ENCODE data around the gene MAML2. TPM values are rescaled to one million over a fixed set of nuclear protein-coding genes. Genes with fewer than 3 reads are reported as not detected.

MAML2 gene
- total and polyA plus RNA-seq, 7 donors: 2.8 to 20.7 (median 11.8) TPM

DNA sequence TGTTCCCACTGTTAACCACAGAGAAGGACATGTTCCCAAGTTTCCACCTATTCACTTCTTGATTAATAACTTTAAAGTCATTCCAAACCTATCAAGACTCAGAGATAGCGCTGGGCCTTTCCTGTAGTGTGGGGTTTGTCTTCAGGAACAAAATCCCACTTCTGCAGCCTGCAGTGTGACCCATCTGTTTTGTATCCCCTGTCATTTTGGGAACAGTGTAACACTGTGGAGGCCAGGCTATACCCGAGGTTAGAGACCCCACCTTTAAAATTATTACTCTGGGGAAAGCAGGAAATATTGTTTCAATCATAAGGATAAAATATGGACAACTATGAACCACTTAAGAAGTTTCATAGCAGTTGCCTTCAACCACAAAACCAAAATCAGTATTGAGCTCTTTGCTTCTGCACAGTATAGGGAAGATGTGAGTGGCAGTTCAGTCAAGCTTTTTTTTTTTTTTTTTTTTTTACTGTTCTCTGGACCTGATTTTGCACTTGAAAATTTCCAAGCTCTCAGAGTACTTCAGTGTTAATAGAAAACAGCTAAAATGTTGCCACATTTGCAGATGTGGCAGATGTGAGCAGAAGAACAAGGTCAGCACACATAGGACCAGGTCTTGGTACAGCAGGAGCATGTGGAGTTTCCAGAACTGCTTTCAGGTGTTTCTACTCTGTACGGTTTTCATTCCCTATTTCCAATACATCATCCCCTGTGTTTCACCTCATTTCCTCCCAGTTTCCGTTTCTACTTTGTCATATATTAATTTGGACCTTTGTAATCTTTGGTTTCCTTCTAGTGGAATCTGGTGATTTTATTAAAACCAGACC lies 121.5 kb downstream of the MAML2 start:
- WGBS, 2 donors: 59 to 67% methylated on average over 4 of the region's 4 CpGs

DNA sequence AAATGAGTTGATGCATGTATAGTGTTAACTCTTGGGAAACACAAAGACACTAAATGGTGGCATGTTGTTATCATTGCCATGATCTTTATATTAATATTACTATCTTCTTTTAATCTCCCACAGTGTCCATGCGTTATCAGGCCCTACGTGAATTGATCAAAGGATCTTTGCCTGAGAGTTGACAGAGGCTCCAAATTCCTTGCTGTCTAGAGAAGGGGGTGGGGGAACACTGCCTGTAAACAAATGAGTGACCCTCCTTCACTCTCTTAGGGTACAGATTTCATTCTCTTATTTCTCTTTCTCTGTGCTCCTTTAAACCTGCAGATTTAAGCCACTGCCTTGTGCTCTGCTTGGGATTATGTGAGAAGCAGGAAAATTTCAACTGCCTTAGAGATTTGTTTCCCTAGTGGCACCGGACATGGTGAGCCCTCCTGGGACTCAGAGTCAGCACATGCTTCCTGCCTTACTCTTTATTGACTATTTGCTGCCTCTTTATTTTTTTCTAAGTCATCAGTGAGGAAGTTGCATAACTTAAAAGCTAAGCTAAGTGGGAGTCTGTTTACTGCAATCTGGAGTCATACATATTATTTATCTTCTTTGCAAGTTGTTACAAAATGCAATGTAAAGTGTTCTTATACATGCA lies 122.9 kb downstream of the MAML2 start:
- DNase-seq: no peak
- Histone ChIP-seq H3K4me3 (no peak overlapping the region), H3K27ac (peak overlapping the region in 1 of 4 donors; percentile 32), H3K4me1 (peaks cover 0 to 28% (median 17%) of the 10 kb centered on the region in 4 donors), H3K27me3 (no peaks in the 10 kb centered on the region), H3K36me3 (no peaks in the 10 kb centered on the region), H3K9me3 (no peaks in the 10 kb centered on the region)
- 58 to 76% methylated on average over 3 of the region's 3 CpGs for WGBS, 2 donors
- intact Hi-C loops (cut with DNase I): no loop called here
- TF ChIP-seq POLR2A (IDR thresholded peaks at IDR 0.05) (no peak), EP300 (IDR thresholded peaks at IDR 0.05) (no peak), POLR2AphosphoS5 (IDR thresholded peaks at IDR 0.05) (no peak)
- TF ChIP-seq, protein P1, sequence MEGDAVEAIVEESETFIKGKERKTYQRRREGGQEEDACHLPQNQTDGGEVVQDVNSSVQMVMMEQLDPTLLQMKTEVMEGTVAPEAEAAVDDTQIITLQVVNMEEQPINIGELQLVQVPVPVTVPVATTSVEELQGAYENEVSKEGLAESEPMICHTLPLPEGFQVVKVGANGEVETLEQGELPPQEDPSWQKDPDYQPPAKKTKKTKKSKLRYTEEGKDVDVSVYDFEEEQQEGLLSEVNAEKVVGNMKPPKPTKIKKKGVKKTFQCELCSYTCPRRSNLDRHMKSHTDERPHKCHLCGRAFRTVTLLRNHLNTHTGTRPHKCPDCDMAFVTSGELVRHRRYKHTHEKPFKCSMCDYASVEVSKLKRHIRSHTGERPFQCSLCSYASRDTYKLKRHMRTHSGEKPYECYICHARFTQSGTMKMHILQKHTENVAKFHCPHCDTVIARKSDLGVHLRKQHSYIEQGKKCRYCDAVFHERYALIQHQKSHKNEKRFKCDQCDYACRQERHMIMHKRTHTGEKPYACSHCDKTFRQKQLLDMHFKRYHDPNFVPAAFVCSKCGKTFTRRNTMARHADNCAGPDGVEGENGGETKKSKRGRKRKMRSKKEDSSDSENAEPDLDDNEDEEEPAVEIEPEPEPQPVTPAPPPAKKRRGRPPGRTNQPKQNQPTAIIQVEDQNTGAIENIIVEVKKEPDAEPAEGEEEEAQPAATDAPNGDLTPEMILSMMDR (IDR thresholded peaks at IDR 0.05): no peak

More for the DNA sequence above, 121.5 kb downstream of the MAML2 start:
- DNase-seq: no peak
- Histone ChIP-seq H3K27me3 (no peaks in the 10 kb centered on the region), H3K27ac (peak overlapping the region in 1 of 4 donors; percentile 32), H3K36me3 (no peaks in the 10 kb centered on the region), H3K4me3 (no peak overlapping the region), H3K4me1 (peaks cover 0 to 16% (median 11%) of the 10 kb centered on the region in 4 donors), H3K9me3 (no peaks in the 10 kb centered on the region)
- no peak for TF ChIP-seq POLR2A (IDR thresholded peaks at IDR 0.05)
- TF ChIP-seq POLR2AphosphoS5 (IDR thresholded peaks at IDR 0.05): no peak
- TF ChIP-seq EP300 (IDR thresholded peaks at IDR 0.05): no peak
- TF ChIP-seq, protein P1 (IDR thresholded peaks at IDR 0.05): no peak
- intact Hi-C loops (cut with DNase I): no loop called here

DNA sequence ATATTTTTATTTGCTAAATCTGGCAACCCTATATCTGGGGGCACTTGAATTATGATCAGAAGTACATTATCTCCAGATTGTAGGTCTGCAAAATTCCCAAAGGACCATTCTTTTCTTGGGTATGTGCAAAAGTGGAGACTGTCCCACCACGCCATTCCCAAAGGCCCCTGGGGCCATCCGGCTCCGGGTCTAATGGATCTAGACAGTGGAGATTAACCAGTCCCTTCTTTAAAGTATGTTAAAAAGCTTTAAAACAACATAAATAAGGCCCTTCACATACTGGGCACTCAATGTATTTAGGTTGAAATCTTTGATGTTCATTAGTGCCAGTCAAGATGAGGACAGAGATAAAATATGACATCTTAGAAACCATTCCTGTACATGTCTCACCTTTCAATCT lies 124.1 kb downstream of the MAML2 start:
- Histone ChIP-seq H3K27me3 (no peaks in the 10 kb centered on the region), H3K4me1 (peaks cover 0 to 37% (median 22%) of the 10 kb centered on the region in 4 donors), H3K36me3 (no peaks in the 10 kb centered on the region), H3K27ac (peak overlapping the region in 3 of 4 donors; percentile 3 to 49 (median 9)), H3K4me3 (no peak overlapping the region), H3K9me3 (no peaks in the 10 kb centered on the region)
- no peak for DNase-seq
- TF ChIP-seq POLR2A (IDR thresholded peaks at IDR 0.05): no peak
- TF ChIP-seq EP300 (IDR thresholded peaks at IDR 0.05): no peak
- TF ChIP-seq, protein P1 (IDR thresholded peaks at IDR 0.05): no peak
- no peak for TF ChIP-seq POLR2AphosphoS5 (IDR thresholded peaks at IDR 0.05)
- intact Hi-C loops (cut with DNase I): no loop called here
- WGBS, 2 donors: 80 to 96% methylated on average over 3 of the region's 3 CpGs

DNA sequence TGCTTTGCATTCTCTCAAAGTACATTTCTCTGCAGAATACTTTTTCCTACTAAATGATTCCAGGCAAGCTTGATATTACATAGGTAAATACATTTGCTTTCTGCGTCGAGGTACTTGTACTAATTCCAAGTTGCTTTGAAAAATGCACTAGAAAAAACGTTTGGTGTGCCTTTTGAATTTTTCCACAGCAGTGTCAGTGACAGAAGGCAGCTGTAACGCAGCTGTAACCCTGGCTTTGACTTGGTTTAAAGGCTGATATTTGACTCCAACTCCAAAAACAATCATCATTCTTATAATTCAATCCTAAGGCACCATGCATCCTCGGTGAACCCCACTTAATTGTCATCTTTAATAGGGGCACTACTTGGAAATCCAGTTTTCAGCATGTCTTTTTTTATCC lies 125.0 kb downstream of the MAML2 start:
- Histone ChIP-seq H3K36me3 (no peaks in the 10 kb centered on the region), H3K27me3 (no peaks in the 10 kb centered on the region), H3K9me3 (no peaks in the 10 kb centered on the region), H3K4me1 (peaks cover 0 to 39% (median 25%) of the 10 kb centered on the region in 4 donors), H3K27ac (peak overlapping the region in 2 of 4 donors; percentile 9 to 49), H3K4me3 (no peak overlapping the region)
- TF ChIP-seq POLR2AphosphoS5 (IDR thresholded peaks at IDR 0.05) (peak in 1 of 4 donors; percentile 18), POLR2A (IDR thresholded peaks at IDR 0.05) (no peak), EP300 (IDR thresholded peaks at IDR 0.05) (no peak)
- TF ChIP-seq, protein P1 (IDR thresholded peaks at IDR 0.05): no peak
- 63 to 82% methylated on average over 5 of the region's 5 CpGs for WGBS, 2 donors
- intact Hi-C loops (cut with DNase I): no loop called here
- DNase-seq: no peak
